Kidney (tissue), 14 donors: Measurements from ENCODE around the gene TNFRSF18. TPM values are rescaled to one million over a fixed set of nuclear protein-coding genes. Genes with fewer than 3 reads are reported as not detected.

ENCODE experiments used
- DNase-seq, 5 donors: peaks; one replicate each; pipeline ENCODE4 v3.0.0-alpha.2; 2013 to 2020
- FAIRE-seq: peaks from 2 replicates; lab custom pipeline; 2012; peaks lifted over from hg19 to GRCh38; lab: Jason Lieb, UNC
- H3K27ac ChIP-seq, 2 donors: one replicate each; pipeline ENCODE4 v1.7.0; 2013; ENCODE audit warnings: low read depth in 2 of 2, low read length in 2 of 2, inconsistent platforms in 1 of 2
- H3K27me3 ChIP-seq: one replicate; pipeline ENCODE4 v1.7.1; 2013; ENCODE audit warnings: low read length, inconsistent platforms; ENCODE audit not compliant: control insufficient read depth, insufficient read depth
- H3K36me3 ChIP-seq, 3 donors: one replicate each; pipeline versions ENCODE4 v1.7.0 to v1.7.1; 2013; ENCODE audit warnings: low read length in 3 of 3, control low read depth in 1 of 3, inconsistent platforms in 1 of 3; ENCODE audit not compliant: insufficient read depth in 3 of 3, control insufficient read depth in 2 of 3
- H3K4me1 ChIP-seq, 3 donors: one replicate each; pipeline versions ENCODE4 v1.7.0 to v1.7.1; 2013; ENCODE audit warnings: low read length in 3 of 3, inconsistent platforms in 1 of 3, low read depth in 1 of 3; ENCODE audit not compliant: control insufficient read depth in 2 of 3, insufficient read depth in 2 of 3
- H3K4me3 ChIP-seq, 3 donors: one replicate each; pipeline versions ENCODE4 v1.7.0 to v1.8.1; 2013; ENCODE audit warnings: low read length in 3 of 3, control low read depth in 1 of 3, inconsistent platforms in 1 of 3
- H3K9ac ChIP-seq, 3 donors: one replicate each; pipeline versions ENCODE4 v1.7.0 to v1.7.1; 2013; ENCODE audit warnings: low read length in 3 of 3, control low read depth in 1 of 3, inconsistent platforms in 1 of 3
- H3K9me3 ChIP-seq, 3 donors: one replicate each; pipeline versions ENCODE4 v1.7.0 to v1.7.1; 2013; ENCODE audit warnings: low read length in 3 of 3, control low read depth in 1 of 3, inconsistent platforms in 1 of 3; ENCODE audit not compliant: control insufficient read depth in 2 of 3, insufficient read depth in 1 of 3
- intact Hi-C: fragments of 100-400 bp; cut with DNase I; formaldehyde crosslinking; loops from one replicate; pipeline ENCODE4 v1.11.1; 2022
- polyA plus RNA-seq: library from polyadenylated mRNA; stranded (reverse); fragments of 350-450 nt; fragmentation: Illumina TruSeq; extraction: RNeasy Lipid Tissue Mini Kit (QIAGEN cat#74804); gene quantifications from one replicate; pipeline ENCODE4 v1.2.3, GENCODE V29; 2014; ENCODE audit warnings: low read depth, low replicate concordance; ENCODE audit not compliant: insufficient read depth
- total RNA-seq: library from RNA; stranded (reverse); fragmentation: NEBNext Ultra II Directional; extraction: Animal tissue kit (Norgen Biotek cat#: 25700); gene quantifications from one replicate; pipeline ENCODE4 v1.2.1, GENCODE V29; 2021
- TF ChIP-seq, protein P1 (sequence below): IDR thresholded peaks from 3 replicates; pipeline ENCODE4 v1.5.1; 2012; ENCODE audit warnings: mild to moderate bottlenecking, moderate library complexity, borderline replicate concordance; ENCODE audit not compliant: insufficient read depth; ENCODE audit errors: extremely low read depth
- donor health status: control.
- donor health status: control.
- donor health status: control.
- donor health status: control.
- donor health status: control.
- donor health status: DM: yes; HTN: yes; CAD: no.
- donor health status: Normal renal cell carcinoma (clear cell type).

TNFRSF18 gene
- total and polyA plus RNA-seq, 2 donors from 2014 or later = 8.1 TPM; not detected in 1

DNA sequence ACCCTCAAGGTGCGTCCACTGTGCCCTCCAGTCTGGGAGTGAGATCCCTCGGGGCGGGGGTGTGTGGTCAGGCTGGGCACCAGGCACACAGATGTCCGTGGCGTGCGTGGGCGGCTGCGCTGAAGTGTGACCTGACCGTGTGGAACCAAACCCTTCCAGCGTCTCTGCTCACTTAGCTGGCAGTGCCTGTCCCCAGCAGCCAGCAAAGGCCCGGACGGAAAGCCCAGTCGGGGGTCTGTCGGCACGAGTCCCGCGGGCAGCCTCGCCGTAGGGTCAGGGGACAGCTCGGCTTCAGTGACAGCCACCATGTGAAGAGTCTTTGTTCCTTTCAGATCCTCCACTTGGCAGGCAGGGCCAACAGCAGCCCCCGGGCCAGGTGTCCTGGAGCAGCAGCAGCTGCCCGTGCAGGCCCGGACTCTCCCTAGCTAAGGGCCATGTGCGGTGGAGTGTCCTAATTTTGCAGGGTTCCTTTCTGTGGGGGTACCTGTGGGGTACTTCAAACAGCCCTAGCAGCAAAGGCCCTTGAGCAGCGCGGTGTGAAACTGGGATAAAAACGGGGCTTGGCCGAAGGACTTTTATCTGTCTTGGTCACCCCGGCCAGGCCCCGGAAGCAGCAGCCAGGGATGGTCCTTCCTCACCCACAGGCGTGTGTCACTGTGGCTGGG lies 21.2 kb downstream of the TNFRSF18 start:
- Histone ChIP-seq H3K9me3 (no peaks in the 10 kb centered on the region), H3K36me3 (no peaks in the 10 kb centered on the region), H3K9ac (no peak overlapping the region), H3K27me3 (no peaks in the 10 kb centered on the region), H3K4me3 (no peak overlapping the region), H3K27ac (no peak overlapping the region), H3K4me1 (no peaks in the 10 kb centered on the region)
- TF ChIP-seq, protein P1, sequence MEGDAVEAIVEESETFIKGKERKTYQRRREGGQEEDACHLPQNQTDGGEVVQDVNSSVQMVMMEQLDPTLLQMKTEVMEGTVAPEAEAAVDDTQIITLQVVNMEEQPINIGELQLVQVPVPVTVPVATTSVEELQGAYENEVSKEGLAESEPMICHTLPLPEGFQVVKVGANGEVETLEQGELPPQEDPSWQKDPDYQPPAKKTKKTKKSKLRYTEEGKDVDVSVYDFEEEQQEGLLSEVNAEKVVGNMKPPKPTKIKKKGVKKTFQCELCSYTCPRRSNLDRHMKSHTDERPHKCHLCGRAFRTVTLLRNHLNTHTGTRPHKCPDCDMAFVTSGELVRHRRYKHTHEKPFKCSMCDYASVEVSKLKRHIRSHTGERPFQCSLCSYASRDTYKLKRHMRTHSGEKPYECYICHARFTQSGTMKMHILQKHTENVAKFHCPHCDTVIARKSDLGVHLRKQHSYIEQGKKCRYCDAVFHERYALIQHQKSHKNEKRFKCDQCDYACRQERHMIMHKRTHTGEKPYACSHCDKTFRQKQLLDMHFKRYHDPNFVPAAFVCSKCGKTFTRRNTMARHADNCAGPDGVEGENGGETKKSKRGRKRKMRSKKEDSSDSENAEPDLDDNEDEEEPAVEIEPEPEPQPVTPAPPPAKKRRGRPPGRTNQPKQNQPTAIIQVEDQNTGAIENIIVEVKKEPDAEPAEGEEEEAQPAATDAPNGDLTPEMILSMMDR = no peak
- peak in 3 of 5 donors; percentile 40 to 73 (median 61) for DNase-seq
- intact Hi-C loops = no loop called here
- FAIRE-seq = no peak

DNA sequence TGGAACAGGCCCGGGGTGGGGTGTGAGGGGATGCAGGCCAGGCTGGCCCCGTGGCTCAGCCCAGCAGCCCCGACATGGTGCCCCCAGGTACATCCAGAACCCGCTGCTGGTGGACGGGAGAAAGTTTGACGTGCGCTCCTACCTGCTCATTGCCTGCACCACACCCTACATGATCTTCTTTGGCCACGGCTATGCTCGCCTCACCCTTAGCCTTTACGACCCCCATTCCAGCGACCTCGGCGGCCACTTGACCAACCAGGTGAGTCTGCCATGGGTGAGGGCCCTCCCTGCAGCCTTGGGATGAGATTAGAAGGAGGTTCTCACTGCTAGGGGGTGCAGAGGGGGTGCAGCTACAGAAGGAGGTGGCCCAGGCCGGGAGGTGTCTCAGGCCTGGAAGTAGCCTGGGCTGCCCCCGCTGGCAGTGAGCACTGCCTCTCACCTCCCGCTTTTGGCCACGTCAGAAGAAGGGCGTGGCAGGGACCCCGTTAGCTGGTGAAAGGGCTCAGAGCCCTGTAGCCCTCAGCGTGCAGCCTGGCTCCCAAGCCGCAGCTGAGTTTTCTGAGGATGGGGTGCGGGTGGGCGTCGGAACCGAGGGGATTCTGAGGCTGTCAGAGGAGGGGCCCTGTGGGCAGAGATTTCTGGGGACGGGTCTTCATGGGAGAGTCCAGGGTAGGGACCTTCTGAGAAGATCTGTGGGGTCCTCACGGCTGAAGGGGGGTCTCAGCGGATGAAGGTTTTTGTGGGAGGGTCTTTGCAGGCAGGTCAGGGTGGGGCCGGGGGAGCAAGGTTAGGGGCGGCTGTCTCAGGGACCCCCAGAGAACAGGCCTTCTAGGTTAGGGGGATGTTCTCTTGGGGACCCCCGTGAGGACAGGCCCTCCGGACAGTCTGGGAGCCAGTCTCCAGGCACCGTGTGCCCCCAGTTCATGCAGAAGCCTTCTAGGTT lies 22.3 kb downstream of the TNFRSF18 start:
- no peaks in the 10 kb centered on the region for H3K9me3 ChIP-seq
- FAIRE-seq = no peak
- TF ChIP-seq, protein P1 = no peak
- no peaks in the 10 kb centered on the region for H3K36me3 ChIP-seq
- no peak overlapping the region for H3K27ac ChIP-seq
- H3K9ac ChIP-seq = no peak overlapping the region
- no peaks in the 10 kb centered on the region for H3K4me1 ChIP-seq
- peak in 2 of 5 donors; percentile 40 to 61 for DNase-seq
- intact Hi-C loops = no loop called here
- no peaks in the 10 kb centered on the region for H3K27me3 ChIP-seq
- no peak overlapping the region for H3K4me3 ChIP-seq

DNA sequence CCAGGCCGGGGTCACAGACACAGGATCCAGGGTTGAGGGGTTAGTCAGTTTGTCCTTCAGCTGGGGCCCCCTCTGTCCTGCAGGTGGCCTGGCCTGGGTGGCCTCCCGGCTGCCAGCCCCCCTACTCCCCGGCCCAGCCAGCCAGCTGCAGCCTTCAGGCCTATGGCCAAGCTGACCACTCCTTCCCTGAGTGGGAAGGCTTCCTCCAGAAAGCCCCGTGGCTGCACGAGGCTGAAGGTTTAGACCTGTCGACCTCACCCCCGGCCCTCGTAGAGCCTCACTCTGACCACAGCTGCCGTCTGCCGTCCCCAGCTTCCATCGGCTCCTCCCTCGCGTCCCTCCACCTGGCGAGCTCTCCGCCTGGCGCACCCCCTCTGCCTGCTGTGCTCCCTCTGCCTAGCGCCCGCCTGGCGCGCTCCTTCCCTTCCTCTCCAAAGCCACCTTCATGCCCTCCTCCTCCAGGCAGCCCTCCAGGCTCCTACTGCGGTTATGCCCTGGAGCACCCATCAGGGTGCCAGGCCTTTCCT lies 23.1 kb downstream of the TNFRSF18 start:
- Histone ChIP-seq H3K4me3 (no peak overlapping the region), H3K36me3 (no peaks in the 10 kb centered on the region), H3K9ac (no peak overlapping the region), H3K9me3 (no peaks in the 10 kb centered on the region), H3K27me3 (no peaks in the 10 kb centered on the region), H3K27ac (no peak overlapping the region), H3K4me1 (no peaks in the 10 kb centered on the region)
- peak in 2 of 5 donors; percentile 42 to 68 for DNase-seq
- intact Hi-C loops = no loop called here
- no peak for FAIRE-seq
- TF ChIP-seq, protein P1 = no peak
